Heart left ventricle (tissue), 13 donors: ENCODE data around the gene LLPH.

Experiments
- CTCF ChIP-seq, 12 donors: fragments of 200-600 bp; sonication (generic) in 4 of 12; IDR thresholded peaks; one replicate each; pipeline versions ENCODE4 v1.5.0 to v1.8.0; 2018 to 2022; ENCODE audit warnings: antibody characterized with exemption in 12 of 12, mild to moderate bottlenecking in 5 of 12
- POLR2A ChIP-seq, 2 donors: fragments of 450-650 bp; IDR thresholded peaks; one replicate each; pipeline ENCODE4 v1.6.1; 2017; ENCODE audit warnings: antibody characterized with exemption in 2 of 2, mild to moderate bottlenecking in 2 of 2, moderate library complexity in 2 of 2
- donor health status: ischemic (EF 13 %, LVEDD 7.1; RV severe dilation, severe dysfunction).
- donor health status: DM: no; HTN: yes; CAD: no.
- donor health status: DM: no; HTN: no; CAD: no.
- donor health status: ischemic (EF 25% LVEDD 6.9; RV normal size, moderate dysfunction).
- donor health status: ischemic (EF 25% LVEDD 5.7; RV mildly dilated, moderate dysfunction).
- donor health status: ischemic (EF 35%, LVEDD 5.7; RV mildly dilated, moderate dysfunction).
- donor health status: nonischemic (EF 11% LVEDD 7.7; RV severe dilation, severe dysfunction).
- donor health status: DM: yes; HTN: yes; CAD: no.
- donor health status: PGD.
- donor health status: ischemic (EF 29% LVEDD 5.4; RV normal size, mild dysfunction).
- donor health status: nonischemic (EF 23%, LVEDD 6.1; RV moderate dilation, normal function).

- TF ChIP-seq CTCF (IDR thresholded peaks at IDR 0.05) (no peak), POLR2A (IDR thresholded peaks at IDR 0.05) (no peak)
Observed at GRCh38 chr12:66159123-66159522, 28.6 kb upstream of the LLPH start.
